ENCODE results near the gene TMEM170B.

The TMEM170B gene

DNA sequence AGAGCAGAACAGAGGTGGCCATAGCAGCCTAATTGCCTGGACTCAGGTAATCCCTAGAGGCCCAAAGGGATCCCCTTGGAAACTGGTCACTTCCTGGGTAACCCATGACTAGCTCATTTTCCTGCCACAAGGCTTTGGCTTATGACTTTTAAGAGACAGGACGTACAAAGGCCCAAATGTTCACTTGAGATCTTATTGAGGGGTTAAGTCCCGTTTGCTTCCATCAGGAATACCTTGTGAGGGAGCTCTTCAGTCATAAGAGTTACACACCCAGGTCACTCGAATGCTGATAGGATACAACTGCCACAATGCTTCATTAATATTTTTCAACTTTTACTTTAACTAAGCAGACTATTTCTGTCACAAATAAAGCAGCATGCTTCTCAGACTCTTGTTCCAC lies 51.7 kb downstream of the TMEM170B start:
- no peak for DNase-seq

DNA sequence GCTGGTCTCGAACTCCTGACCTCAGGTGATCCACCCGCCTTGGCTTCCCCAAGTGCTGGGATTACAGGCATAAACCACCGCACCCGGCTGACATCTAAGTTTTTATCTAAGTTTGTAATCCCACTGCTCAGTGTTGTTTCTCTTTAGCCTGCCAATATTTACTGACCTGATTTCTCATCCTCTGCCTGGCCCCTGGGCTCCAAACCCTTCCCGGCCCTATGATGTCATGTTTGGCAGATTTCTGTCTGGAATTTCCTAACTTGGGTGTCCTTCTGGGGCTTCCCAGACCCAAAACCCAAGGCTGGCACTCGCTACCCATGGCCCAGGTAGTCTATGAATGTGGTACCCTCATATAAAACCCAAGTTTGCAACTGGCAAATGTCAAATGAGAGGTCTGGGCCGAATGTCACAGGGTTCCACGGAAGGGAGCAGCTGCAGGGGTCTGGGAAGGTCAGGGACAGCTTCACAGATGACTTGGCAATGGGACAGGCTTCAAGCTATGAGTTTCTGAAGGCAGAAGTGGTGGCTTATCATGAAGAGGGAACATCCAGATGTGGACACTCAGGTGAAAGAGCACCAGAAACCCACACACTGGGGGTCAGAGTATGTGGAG lies 54.9 kb downstream of the TMEM170B start:
- DNase-seq = no peak

GRCh38 chr6:11593096-11593495 lies 55.5 kb downstream of the TMEM170B start:
- no peak for DNase-seq

- no peak for DNase-seq
Observed at GRCh38 chr6:11595903-11596302, 58.4 kb downstream of the TMEM170B start.

GRCh38 chr6:11596640-11597237 lies 59.2 kb downstream of the TMEM170B start:
- no peak for DNase-seq

DNA sequence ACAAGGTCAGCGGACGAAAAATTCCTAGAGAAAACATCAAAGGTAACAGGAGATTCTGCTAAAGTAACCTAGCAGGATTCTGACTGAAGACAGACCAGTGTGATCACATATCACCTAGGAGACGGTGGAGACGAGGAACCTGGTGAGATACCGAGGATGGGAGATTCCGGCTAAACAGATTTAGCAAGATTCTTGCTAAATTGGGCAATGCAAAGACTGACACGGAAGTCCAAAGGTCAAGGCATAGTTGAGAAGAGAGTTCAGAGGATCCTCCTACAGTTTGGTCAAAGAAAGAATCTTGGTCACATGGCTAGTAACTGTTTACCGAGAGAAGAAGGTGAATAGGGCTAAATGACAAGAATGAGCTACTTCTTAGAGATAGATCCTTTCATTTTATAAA lies 61.1 kb downstream of the TMEM170B start:
- peak; percentile 47 for DNase-seq

DNA sequence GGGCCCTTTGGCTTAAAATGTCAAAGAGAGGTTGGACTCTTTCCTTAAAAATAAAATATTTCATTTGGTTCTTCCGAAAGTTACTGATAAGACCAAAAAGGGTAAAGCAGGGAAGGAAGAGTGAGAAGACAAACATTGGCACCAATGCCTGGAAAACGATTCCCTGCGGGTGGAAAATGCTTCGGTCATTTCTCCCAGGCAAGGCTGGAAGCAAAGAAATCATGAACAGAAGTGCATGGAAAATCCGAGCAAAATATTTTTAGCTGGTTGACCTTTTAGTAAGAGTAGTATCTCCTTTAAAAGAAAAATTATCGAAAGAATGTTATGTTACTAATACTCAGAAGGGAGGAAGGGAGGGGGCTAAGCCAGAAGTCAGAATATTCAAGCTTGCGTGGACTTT lies 62.7 kb downstream of the TMEM170B start:
- DNase-seq = no peak

- DNase-seq = no peak
Observed at GRCh38 chr6:11601776-11602605, 64.4 kb downstream of the TMEM170B start.

GRCh38 chr6:11604215-11604614 lies 66.7 kb downstream of the TMEM170B start:
- no peak for DNase-seq

- no peak for DNase-seq
Observed at GRCh38 chr6:11604836-11605506, 67.4 kb downstream of the TMEM170B start.

DNA sequence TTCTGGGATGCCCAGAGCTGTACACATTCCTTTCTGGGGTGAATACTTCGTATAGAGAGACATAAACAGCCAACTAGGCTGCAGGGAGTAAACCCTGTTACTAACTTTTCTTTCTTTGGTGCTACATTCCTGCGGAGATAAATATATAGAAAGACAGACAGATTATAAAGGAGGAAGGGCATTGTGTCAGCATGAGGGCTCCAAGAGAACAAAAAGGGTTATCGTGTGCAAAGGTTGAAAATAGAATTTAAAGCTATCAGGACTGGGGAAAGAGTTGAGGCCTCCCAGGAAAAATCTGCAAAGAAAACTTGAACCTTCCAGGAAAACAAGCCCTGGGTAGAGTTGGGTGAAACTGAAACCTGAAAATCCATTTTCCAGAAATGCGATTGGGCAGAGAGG lies 68.0 kb downstream of the TMEM170B start:
- DNase-seq = no peak

GRCh38 chr6:11606332-11606731 lies 68.8 kb downstream of the TMEM170B start:
- DNase-seq = no peak

DNA sequence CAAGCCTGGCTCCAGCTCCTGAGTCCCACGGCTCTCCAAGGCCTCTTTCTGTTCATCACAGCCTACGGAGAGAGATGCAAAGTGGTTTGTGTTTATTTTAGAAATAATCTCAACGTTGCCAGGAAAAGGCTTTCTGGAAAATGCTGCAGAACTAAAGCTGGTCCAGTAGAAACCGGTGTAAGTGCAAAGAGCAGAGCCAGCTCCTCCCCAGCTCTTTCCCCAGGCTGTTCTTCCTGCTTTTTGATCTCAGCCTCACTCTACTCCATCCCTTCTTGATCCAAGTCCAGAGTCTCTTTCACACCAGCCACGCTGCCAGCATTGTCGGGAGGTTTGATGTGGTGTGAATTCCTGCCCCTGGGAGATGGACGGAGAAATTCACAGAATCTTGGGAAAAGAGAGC lies 69.8 kb downstream of the TMEM170B start:
- no peak for DNase-seq

- DNase-seq = no peak
Observed at GRCh38 chr6:11608600-11609323, 71.2 kb downstream of the TMEM170B start.

GRCh38 chr6:11609324-11610071 lies 71.9 kb downstream of the TMEM170B start:
- DNase-seq = no peak

DNA sequence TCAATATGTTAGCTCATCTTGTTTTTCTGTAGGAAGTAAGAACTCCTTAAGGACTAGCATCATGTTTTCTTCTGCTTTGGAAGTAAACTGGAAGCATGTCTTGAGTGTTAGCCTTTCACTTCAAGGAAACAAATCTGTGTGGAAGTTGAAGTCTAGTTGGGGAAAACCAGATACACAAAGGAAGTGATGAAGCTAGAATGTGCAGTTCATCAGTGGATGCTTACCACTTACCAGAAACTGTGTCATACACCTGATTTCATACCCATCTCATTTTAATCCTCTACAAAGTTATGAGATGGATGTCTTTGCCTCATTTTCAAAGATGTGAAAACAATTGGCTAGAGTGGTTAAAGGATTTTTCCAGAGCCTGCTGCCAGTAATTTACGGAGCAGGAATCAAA lies 75.8 kb downstream of the TMEM170B start:
- no peak for DNase-seq

DNA sequence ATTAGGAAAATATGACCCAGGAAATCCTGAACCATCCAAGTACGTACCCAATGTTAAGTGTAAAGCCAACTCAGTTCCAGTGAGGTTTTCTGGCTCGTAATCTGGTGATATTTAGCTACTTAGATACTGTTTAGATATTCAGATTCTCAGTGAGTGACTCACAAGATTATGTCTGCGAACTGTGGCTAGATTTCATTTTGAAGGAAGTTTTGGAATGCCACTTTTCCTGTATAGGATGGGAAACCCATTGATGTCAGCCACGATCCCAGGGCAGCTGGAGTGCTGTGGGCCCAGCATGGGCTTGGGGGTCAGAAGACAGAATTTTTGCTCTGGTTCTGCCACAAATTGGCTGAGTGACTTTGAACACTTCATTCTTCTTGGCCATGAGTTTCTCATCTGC lies 76.3 kb downstream of the TMEM170B start:
- no peak for DNase-seq

DNA sequence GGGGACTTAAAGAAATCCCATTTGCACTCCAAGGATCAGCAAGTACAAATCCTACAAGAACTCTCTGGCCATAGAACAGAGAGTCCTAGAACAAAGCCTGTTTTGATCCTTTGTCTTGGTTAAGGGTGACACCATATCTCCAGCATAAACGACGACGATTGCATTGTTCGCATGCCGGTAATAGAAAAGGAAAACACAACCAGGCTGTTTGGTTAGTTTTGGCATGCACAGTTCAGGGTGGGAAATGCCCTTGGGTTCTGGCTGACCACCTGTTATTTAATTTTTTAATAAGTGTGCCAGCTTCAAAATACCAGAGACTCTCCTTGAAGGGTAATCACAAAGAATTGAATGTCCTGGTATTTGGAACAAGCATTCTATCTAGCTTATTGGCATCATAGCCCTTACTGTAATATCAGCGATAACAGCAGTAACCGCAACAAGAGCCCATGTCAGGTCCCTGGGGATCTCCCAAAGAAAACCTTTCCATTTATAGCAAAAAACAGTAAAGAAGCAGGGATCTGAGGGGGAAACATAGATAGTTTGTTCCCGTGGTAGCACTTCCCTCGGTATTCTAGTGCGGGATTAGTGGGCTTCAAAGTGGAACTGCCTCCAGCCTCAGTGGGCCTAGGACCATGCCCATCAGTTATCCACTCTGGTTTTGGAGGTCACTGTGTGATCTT lies 77.1 kb downstream of the TMEM170B start:
- DNase-seq = no peak

GRCh38 chr6:11615214-11615602 lies 77.7 kb downstream of the TMEM170B start:
- DNase-seq = no peak

- DNase-seq = no peak
Observed at GRCh38 chr6:11616200-11616611, 78.7 kb downstream of the TMEM170B start.

GRCh38 chr6:11618533-11618932 lies 81.0 kb downstream of the TMEM170B start:
- no peak for DNase-seq

- no peak for DNase-seq
Observed at GRCh38 chr6:11621119-11621518, 83.6 kb downstream of the TMEM170B start.

Data from CD4-positive, alpha-beta T cell treated with Interleukin-15 for 1 hour (primary cell).